Thyroid gland (tissue), 4 donors: ENCODE data around the gene C19orf12.

Experiments used
- CTCF ChIP-seq, 6 experiments: fragments of 200-600 bp in 3 of 6; fragments of 450-650 bp in 3 of 6; sonication (generic) in 3 of 6; IDR thresholded peaks; one replicate each; pipeline ENCODE4 v1.5.1; 2016 to 2019; ENCODE audit warnings: antibody characterized with exemption in 6 of 6, mild to moderate bottlenecking in 2 of 6, inconsistent platforms in 1 of 6, moderate library complexity in 1 of 6
- POLR2A ChIP-seq, 2 donors: fragments of 450-650 bp; IDR thresholded peaks; one replicate each; pipeline ENCODE4 v1.6.1; 2017; ENCODE audit warnings: antibody characterized with exemption in 2 of 2, mild to moderate bottlenecking in 2 of 2, moderate library complexity in 1 of 2

- TF ChIP-seq CTCF (IDR thresholded peaks at IDR 0.05) (no peak), POLR2A (IDR thresholded peaks at IDR 0.05) (no peak)
Observed at GRCh38 chr19:29680447-29680846, 34.6 kb downstream of the C19orf12 start.
